ENCODE measurements around the gene ARRB1. TPM values are rescaled to one million over a fixed set of nuclear protein-coding genes. Genes with fewer than 3 reads are reported as not detected.

Gene ARRB1
- total RNA-seq, 2 donors from 2014 or later = 41.7 to 128 TPM

DNA sequence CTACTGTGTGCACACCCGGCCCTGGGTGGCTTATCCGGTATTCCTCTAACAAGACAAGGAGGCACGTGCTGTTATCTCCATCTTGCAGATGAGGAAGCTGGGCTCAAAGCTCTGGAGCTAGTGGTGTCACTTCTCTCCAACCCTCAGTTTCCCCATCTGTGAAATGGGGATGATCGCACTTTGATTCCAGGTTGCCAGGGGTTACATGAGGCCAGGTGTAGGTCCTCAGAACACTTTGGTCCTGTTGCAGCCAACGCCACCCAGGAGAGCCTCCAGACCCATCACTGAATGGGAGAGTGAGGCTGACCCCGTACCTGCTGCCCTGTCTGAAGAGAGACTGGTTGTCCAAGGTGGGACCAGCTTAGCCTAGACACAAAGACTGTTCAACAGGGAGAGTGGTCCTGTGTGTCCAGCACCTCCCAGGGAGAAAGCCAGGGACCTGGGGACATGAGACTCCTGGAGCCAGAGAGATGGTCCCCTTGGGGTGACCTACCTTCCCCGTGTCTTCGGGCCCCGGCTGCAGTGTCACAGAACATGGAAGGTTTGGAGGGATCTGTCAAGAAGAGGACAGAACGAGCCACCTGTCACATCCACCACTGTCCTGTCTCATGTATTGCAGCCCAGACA is 69.9 kb downstream of the ARRB1 start:
- Histone ChIP-seq H3K4me1 (ENCODE audit: control insufficient read depth, insufficient read depth, low read length) (peaks cover 14% of the 10 kb centered on the region), H3K4me3 (ENCODE audit: low read length) (no peak overlapping the region), H3K27me3 (ENCODE audit: control insufficient read depth, insufficient read depth, low read length, poor library complexity, severe bottlenecking) (no peaks in the 10 kb centered on the region), H3K9ac (ENCODE audit: extremely low read depth, low read length, poor library complexity, severe bottlenecking) (no peak overlapping the region), H3K27ac (ENCODE audit: low read depth, low read length) (no peak overlapping the region), H3K36me3 (ENCODE audit: control insufficient read depth, insufficient read depth, low read length) (peaks cover 84% of the 10 kb centered on the region), H3K9me3 (ENCODE audit: control insufficient read depth, low read length) (no peaks in the 10 kb centered on the region)
- peaks cover 66% of the 10 kb centered on the region for H3K36me3 Mint-ChIP-seq (ENCODE audit: low read depth)
- no peaks in the 10 kb centered on the region for H3K27me3 Mint-ChIP-seq (ENCODE audit: insufficient read depth)
- H3K9me3 Mint-ChIP-seq = no peaks in the 10 kb centered on the region
- TF ChIP-seq, protein P1, sequence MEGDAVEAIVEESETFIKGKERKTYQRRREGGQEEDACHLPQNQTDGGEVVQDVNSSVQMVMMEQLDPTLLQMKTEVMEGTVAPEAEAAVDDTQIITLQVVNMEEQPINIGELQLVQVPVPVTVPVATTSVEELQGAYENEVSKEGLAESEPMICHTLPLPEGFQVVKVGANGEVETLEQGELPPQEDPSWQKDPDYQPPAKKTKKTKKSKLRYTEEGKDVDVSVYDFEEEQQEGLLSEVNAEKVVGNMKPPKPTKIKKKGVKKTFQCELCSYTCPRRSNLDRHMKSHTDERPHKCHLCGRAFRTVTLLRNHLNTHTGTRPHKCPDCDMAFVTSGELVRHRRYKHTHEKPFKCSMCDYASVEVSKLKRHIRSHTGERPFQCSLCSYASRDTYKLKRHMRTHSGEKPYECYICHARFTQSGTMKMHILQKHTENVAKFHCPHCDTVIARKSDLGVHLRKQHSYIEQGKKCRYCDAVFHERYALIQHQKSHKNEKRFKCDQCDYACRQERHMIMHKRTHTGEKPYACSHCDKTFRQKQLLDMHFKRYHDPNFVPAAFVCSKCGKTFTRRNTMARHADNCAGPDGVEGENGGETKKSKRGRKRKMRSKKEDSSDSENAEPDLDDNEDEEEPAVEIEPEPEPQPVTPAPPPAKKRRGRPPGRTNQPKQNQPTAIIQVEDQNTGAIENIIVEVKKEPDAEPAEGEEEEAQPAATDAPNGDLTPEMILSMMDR (conservative IDR thresholded peaks at IDR 0.05) = no peak
- no peak overlapping the region for H3K4me3 Mint-ChIP-seq
- H3K27ac Mint-ChIP-seq = peak overlapping the region; percentile 13
- peaks cover 22% of the 10 kb centered on the region for H3K4me1 Mint-ChIP-seq
- WGBS, 2 experiments (ENCODE audit: insufficient coverage in 1 of 2, insufficient read length in 1 of 2) = 90 to 97% methylated on average over 6 to 10 of the region's 10 CpGs
- no peak for DNase-seq

DNA sequence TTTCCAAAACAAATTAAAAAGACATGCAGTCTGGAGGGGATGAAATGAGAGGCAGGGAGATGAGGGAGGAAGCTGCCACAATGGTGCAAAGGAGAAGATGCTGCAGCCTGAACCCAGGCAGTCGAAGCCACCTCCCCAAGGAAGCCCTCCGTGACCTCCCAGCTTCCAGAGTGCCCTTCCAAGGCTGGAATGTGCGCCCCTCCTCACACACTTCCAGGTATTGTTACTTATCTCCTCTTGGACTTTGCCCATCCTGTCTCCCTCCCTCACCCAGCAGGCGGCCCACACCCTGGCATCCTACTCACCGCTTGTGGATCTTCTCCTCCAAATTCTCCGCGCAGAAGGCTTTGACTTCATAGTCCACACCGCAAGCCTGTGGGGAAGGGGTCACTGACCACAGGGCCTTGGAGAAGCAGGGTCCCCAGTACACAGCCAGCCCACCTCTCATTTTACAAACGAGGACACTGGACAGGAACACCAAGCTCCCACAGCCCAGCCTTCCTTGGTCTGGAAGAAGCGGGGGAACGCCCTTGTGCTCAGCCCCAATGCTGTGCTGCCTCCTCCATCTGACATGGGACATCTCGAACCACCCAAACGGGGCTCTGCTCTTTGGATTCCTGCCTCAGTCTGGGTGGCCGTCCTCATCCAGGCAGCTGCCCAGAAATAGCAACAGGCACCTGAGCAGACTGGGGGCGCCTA is 70.5 kb downstream of the ARRB1 start:
- H3K9ac ChIP-seq (ENCODE audit: extremely low read depth, low read length, poor library complexity, severe bottlenecking) = no peak overlapping the region
- Mint-ChIP-seq H3K4me1 (peaks cover 22% of the 10 kb centered on the region), H3K27ac (peak overlapping the region; percentile 84), H3K36me3 (ENCODE audit: low read depth) (peaks cover 67% of the 10 kb centered on the region), H3K9me3 (no peaks in the 10 kb centered on the region), H3K27me3 (ENCODE audit: insufficient read depth) (no peaks in the 10 kb centered on the region), H3K4me3 (no peak overlapping the region)
- no peaks in the 10 kb centered on the region for H3K27me3 ChIP-seq (ENCODE audit: control insufficient read depth, insufficient read depth, low read length, poor library complexity, severe bottlenecking)
- H3K4me1 ChIP-seq (ENCODE audit: control insufficient read depth, insufficient read depth, low read length) = peaks cover 14% of the 10 kb centered on the region
- H3K27ac ChIP-seq (ENCODE audit: low read depth, low read length) = no peak overlapping the region
- no peak overlapping the region for H3K4me3 ChIP-seq (ENCODE audit: low read length)
- TF ChIP-seq, protein P1 (conservative IDR thresholded peaks at IDR 0.05) = no peak
- WGBS, 2 experiments (ENCODE audit: insufficient coverage in 1 of 2, insufficient read length in 1 of 2) = 90 to 94% methylated on average over 14 to 15 of the region's 15 CpGs
- H3K9me3 ChIP-seq (ENCODE audit: control insufficient read depth, low read length) = no peaks in the 10 kb centered on the region
- DNase-seq = peak; percentile 73
- peaks cover 86% of the 10 kb centered on the region for H3K36me3 ChIP-seq (ENCODE audit: control insufficient read depth, insufficient read depth, low read length)

DNA sequence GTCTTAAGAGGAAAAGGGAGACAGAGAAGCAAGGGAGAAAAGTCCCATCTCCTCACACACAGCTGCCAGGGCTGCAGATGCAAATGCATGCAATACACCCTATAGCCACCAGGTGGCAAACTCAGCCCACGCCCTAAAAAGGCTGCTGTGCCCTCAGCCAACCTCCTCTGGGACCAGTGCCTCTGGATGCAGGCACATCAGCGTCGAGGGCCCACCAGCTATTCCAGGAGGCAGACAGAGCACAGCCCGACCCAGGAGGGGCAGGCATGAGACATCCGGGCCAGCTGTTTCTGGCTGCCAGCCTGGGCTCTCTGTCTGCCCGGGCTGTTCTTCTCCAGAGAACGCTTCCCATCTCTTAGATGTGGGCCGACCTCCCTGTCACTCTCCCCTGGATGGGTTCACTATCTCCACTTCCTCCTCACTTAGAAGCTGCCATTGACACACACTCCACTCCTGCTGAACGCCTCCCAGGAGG is 71.2 kb downstream of the ARRB1 start:
- 43 to 50% methylated on average over 6 to 9 of the region's 9 CpGs for WGBS, 2 experiments (ENCODE audit: insufficient coverage in 1 of 2, insufficient read length in 1 of 2)
- Histone ChIP-seq H3K27ac (ENCODE audit: low read depth, low read length) (no peak overlapping the region), H3K4me3 (ENCODE audit: low read length) (no peak overlapping the region), H3K9me3 (ENCODE audit: control insufficient read depth, low read length) (no peaks in the 10 kb centered on the region), H3K9ac (ENCODE audit: extremely low read depth, low read length, poor library complexity, severe bottlenecking) (no peak overlapping the region), H3K4me1 (ENCODE audit: control insufficient read depth, insufficient read depth, low read length) (peaks cover 14% of the 10 kb centered on the region), H3K27me3 (ENCODE audit: control insufficient read depth, insufficient read depth, low read length, poor library complexity, severe bottlenecking) (no peaks in the 10 kb centered on the region), H3K36me3 (ENCODE audit: control insufficient read depth, insufficient read depth, low read length) (peaks cover 86% of the 10 kb centered on the region)
- no peak overlapping the region for H3K4me3 Mint-ChIP-seq
- H3K9me3 Mint-ChIP-seq = no peaks in the 10 kb centered on the region
- peak overlapping the region; percentile 95 for H3K27ac Mint-ChIP-seq
- peaks cover 22% of the 10 kb centered on the region for H3K4me1 Mint-ChIP-seq
- TF ChIP-seq, protein P1 (conservative IDR thresholded peaks at IDR 0.05) = peak; percentile 97
- DNase-seq = peak; percentile 97
- H3K36me3 Mint-ChIP-seq (ENCODE audit: low read depth) = peaks cover 72% of the 10 kb centered on the region
- no peaks in the 10 kb centered on the region for H3K27me3 Mint-ChIP-seq (ENCODE audit: insufficient read depth)

Measured in endodermal cell (in vitro differentiated cells).